Coronary artery (tissue), 2 donors: ENCODE results near the gene TSPOAP1.

Experiments
- DNase-seq: peaks from one replicate; pipeline ENCODE4 v3.0.0-alpha.2; 2017; ENCODE audit warnings: low spot score
- H3K27ac ChIP-seq, 2 donors: fragments of 200-600 bp; sonication (generic); one replicate each; pipeline ENCODE4 v1.5.1; 2016 to 2019
- H3K4me3 ChIP-seq: fragments of 200-600 bp; sonication (generic); 2 replicates; pipeline ENCODE4 v1.5.1; 2016; ENCODE audit warnings: mild to moderate bottlenecking, moderate library complexity
- TF ChIP-seq, protein P1 (sequence below): fragments of 200-600 bp; sonication (generic); IDR thresholded peaks from one replicate; pipeline ENCODE4 v1.5.1; 2019; ENCODE audit warnings: antibody characterized with exemption

The TSPOAP1 gene

DNA sequence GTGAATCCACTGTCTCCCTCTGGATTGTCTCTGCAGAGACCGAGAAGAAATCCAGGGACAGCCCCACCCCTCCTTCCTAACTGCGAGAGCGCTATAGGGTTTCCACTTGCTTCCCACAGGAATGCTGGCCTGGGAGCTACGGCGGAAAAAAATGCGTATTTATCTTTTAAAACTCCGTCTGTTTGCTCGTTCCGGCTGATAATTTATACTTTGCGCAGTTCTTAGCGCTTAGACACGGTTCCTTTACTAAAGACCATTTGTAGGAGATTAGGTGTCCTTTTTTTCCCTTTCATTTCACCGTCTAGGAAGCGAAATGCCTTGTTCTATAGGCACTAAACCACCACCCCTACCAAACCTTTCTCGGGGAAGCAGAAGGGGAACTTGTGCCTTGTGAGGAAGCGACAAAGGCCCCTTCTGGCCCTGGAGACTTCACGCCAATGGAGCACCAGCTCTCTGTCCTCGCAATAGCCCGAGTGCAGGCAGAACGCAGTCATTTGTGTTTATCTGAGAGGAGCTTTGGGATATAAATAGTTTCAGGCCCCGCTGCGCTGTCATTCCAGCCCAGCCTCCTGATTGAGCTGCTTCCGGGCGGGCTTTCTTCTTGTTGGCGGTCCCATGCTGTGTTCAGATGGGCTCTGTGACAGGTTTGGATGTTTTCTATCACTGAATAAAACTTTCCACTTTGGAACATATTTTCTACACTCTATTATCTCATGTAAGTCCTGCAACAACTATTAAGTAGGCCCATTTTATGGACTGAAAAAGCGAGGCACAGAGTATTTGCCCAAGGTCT is 24.2 kb upstream of the TSPOAP1 start:
- TF ChIP-seq, protein P1, sequence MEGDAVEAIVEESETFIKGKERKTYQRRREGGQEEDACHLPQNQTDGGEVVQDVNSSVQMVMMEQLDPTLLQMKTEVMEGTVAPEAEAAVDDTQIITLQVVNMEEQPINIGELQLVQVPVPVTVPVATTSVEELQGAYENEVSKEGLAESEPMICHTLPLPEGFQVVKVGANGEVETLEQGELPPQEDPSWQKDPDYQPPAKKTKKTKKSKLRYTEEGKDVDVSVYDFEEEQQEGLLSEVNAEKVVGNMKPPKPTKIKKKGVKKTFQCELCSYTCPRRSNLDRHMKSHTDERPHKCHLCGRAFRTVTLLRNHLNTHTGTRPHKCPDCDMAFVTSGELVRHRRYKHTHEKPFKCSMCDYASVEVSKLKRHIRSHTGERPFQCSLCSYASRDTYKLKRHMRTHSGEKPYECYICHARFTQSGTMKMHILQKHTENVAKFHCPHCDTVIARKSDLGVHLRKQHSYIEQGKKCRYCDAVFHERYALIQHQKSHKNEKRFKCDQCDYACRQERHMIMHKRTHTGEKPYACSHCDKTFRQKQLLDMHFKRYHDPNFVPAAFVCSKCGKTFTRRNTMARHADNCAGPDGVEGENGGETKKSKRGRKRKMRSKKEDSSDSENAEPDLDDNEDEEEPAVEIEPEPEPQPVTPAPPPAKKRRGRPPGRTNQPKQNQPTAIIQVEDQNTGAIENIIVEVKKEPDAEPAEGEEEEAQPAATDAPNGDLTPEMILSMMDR, result no peak
- Histone ChIP-seq H3K27ac (peak overlapping the region; percentile 84 to 91), H3K4me3 (peak overlapping the region; percentile 91)
- DNase-seq, result no peak

DNA sequence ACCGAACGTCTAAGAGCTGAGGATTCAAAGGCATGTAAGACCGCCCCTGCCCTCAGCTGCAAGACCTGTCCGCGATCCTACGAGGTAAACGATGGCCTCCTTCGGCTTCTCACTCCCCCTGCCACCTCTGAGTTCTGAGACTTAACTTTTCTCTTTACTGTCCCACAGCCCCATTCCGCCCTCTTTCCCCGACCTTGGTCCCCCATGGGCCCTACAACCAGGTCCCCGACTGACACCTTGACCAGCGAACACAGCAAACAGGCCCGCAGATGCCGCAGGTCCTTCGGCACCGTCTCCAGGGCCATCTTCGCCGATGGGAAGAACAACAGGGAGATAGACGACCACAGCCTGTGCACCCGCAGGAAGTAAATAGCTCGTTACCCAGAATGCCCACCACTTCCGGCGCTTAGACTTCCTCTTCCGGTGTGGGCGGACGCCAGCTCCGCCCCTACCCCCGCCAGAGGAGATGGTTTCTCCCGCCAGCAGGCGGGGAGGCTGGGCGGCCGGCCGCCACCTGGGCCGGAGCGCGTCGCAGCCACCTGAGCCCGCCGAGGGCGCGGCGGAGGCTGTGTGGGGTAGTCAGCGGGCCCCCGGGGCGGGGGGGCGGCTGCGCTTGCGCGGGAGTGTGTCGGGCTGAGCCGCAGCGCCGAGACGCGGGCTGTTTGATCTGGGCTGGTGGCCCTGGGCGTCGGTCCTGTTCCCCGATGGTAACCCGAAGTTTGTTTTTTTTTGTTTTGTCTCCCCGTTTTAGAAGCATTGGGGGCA is 23.4 kb upstream of the TSPOAP1 start, which contains the start of gene SUPT4H1:
TSS of gene SUPT4H1 (minus strand) at position 371 of the 765 bp plus-strand sequence. CDS start at position 305, 66 bp downstream.
- TF ChIP-seq, protein P1, result no peak
- peak within 1 kb of the TSS; percentile 84 to 91 for H3K27ac ChIP-seq
- peak; percentile 91 for DNase-seq
- H3K4me3 ChIP-seq, result peak within 1 kb of the TSS; percentile 91

DNA sequence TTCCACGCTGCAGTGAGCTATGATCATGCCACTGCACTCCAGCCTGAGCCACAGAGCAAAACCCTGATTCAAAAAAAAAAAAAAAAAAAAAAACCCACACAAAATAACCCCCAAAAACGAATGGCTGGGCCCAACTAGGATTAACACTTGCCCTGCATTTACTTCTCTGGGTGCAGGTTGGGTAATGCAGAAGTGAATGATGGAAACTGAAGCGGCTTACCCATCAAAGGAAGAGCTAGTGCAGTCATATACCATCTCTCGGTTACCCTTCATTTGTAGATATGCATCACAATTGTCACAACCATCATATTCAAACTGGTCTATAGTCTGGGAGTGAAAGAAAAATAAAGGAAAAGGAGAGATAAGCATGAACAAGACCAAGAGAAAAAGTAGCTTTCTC is 22.6 kb upstream of the TSPOAP1 start:
- no peak for DNase-seq
- Histone ChIP-seq H3K4me3 (peak overlapping the region; percentile 91), H3K27ac (peak overlapping the region in 1 of 2 donors; percentile 91)
- TF ChIP-seq, protein P1, result no peak

GRCh38 chr17:58348038-58348437 is 19.4 kb upstream of the TSPOAP1 start:
- TF ChIP-seq, protein P1, result no peak

GRCh38 chr17:58345500-58345899 is 16.9 kb upstream of the TSPOAP1 start:
- DNase-seq, result no peak
- no peak overlapping the region for H3K27ac ChIP-seq
- TF ChIP-seq, protein P1, result no peak
- H3K4me3 ChIP-seq, result no peak overlapping the region

More at GRCh38 chr17:58348038-58348437, 19.4 kb upstream of the TSPOAP1 start:
- no peak for DNase-seq
- Histone ChIP-seq H3K27ac (no peak overlapping the region), H3K4me3 (no peak overlapping the region)

DNA sequence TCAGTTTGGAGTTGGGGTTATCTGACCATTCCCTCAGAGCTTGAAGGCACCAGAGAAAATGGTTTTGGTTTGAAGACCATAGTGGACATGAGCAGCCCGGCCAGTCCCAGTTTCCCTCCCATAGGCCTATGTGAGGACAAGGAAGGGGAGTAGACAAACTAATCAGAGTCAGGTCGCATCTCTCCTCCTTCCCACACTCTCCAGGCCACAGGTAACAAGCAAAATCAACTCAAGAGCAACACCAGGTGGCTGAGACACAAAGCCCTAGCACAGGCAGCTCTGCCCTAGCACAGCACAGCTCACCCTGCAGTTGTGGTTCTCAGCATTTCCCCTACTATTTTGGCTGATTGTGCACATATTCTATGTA is 16.2 kb upstream of the TSPOAP1 start:
- Histone ChIP-seq H3K27ac (no peak overlapping the region), H3K4me3 (no peak overlapping the region)
- DNase-seq, result no peak
- TF ChIP-seq, protein P1, result no peak
